GM18858 (cell line): Measurements from ENCODE around the gene P4HA1.
"Not testable (repeated sequence)": the region's sequence is repeated elsewhere in the genome, so short reads cannot be mapped to it uniquely, and the experiment has no call there.

Experiments used
- ATAC-seq: cut with Tn5 transposase; IDR thresholded peaks from one replicate; pipeline ENCODE4 v1.9.1; 2021; ENCODE audit not compliant: unreplicated experiment

P4HA1 gene

DNA sequence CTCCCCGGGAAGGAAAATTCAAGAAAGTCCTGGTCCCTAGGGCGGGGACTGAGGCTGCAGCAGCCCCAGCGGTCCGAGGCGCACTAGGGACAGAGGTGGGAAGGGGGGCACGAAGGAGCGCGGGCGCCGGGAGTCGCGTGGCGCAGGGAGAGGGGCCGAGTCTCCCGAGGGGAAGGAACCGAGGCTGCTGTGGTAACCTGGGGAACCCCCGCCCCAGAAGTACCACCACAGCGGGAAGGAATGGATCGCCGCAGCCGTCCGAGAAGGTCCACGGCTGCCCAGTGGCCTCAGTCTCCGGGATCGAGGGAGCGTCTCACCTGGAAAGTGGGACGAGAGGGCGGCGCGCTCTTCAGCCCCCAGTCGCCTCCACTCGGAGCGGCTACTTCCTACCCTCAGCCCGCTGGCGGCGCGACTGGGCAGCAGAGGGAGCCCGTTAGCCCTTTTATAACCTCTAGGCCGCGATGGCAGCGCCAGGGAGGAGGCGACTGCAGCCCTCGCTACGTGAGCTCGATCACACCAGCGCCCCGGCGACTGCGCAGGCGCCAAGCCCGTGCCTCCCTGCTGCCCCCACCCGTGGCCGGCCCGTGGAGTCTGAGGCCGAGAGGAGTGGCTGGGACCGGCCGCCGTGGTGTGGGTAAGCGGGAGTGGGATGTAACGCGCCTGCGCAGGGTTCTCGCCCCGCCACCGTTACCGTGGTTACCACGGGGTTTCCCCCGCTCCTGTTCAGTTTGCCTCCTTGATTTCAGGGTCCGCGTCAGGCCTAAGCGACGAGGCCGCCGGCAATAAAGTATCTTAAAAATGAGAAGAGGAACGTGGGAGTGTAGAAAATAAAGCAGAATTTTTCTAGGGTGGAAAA lies at the start of gene P4HA1:
Gene P4HA1, minus strand, starts transcription at position 418 of the 856 bp plus-strand sequence. CDS start 21,983 bp downstream, outside the sequence.
- ATAC-seq = peak; percentile 74

GRCh38 chr10:73141603-73142002 lies 44.9 kb upstream of the P4HA1 start:
- ATAC-seq = no peak

DNA sequence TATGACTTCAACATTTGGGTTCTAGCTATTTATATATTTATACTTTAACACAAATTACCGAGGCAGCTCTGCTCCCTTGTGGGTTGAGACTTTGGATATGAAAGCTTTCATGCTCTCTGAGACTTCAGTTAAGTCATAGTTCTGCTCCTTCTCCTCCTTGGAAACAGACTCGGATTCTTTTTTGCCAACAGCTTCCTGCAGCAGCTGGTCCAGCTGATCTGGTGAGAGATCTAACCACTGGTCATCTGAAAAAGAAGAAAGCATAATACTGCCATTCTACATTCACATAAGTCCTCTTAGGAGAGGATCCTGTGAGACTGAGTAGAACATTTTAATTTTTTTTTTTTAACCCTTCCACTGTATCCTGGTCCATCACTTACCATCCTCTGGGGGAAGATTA lies 42.6 kb upstream of the P4HA1 start:
- no peak for ATAC-seq

DNA sequence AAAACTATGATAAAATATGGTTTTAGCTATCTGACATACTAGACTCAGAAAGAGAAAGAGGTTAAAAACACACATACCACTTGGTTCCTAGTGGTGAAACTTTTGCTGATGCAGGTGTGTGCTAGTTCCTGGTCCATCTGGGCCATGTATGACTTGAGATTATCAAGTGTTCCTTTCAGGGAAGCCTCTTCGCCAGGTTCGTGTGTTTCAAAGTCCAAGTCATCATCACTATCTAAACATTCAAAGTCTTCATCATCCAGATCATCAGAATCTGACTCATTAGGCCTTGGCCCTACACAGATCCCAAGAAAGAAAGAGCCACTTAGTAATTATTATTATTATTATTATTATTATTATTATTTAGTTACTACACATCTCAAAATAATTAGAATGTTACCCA lies 40.0 kb upstream of the P4HA1 start:
- ATAC-seq = no peak

DNA sequence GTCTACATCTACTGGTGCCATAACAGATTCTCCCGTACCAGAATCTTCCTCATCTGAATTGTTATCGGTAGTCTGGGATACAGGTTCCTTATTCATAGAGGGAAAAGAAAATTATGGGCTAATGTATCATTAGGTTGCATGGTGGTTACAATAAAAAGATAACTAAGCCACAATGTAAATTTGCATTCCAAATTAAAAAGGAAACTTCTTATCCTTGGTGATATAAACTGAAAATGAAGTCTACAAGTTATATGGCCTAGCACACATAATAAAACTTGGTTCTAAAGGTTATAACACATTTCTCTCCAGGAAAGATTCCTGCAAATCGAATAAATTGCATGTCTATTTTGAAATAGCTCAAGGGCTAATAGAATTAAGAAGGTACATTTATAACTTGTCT lies 38.1 kb upstream of the P4HA1 start:
- ATAC-seq = no peak

DNA sequence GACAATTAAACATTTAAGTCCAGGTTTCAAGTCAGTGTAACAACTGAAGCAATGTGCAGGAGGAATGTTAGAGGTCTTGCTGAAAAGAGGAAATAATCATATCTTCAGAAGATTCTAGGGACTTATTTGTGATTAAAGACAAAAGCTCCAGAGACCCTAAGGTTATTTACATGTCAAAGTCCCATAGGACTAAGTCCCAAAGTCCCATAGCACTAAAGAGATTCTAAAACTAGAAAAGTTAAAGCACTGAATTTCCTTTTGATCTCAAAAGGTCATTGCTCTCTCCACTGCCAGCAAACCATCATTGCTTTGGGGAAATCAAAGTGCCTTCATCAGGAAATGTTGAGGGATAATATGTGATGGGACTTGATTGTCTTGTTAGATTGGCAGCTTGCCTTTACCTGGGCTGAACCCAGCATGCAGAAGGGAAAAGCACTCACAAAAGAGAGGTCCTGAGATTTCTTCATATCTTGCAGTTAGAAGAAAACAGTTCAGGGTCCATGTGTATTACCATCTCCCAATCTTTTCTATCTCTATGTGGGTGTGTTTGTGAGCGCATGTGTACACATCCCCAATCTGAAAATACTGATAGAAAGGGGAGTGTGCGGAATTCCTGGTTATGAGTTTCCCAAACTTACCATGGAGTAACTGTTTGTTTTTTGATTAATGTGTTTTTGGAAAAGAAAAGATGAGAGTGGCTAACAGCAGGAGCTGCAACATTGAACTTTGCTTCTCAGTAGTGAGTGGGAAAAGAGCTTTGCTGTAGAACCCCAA lies 35.4 kb upstream of the P4HA1 start:
- no peak for ATAC-seq

DNA sequence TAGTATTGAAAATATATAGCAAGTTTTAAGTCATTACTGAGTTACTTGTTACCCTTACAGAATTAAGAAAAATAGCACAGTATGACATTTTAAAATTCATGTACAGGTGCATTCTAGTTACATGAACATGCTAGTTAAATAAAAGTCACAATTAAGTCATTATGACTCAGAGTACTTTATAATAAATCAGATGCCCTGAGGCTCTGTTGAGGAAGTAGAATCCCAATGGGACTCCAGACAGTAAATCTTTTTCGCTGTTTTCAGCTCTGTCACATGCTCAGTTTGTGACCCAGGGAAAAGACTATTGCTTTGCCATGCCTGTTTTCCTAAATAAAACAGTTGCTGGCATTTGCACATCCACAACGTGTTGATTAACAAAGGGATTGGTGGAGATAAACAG lies 34.6 kb upstream of the P4HA1 start:
- ATAC-seq = no peak

DNA sequence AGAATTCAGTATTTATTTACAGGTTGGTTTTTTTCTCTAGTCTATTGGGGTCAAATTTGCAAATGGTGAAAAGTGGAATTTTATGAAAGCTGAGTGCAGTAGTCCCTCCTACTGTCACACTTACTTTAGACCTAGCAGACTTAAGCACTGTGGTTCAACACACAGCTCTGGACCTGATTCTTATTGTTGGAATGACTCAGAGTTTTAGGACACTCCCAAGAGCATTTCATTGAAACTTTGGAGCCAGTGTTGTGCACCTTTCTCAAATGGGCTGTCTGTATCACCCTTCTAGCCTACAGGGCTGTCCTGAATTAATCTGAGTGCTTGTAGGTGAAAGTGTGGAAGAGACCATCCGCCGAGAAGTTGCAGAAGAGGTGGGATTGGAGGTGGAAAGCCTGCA lies 29.7 kb upstream of the P4HA1 start:
- no peak for ATAC-seq

DNA sequence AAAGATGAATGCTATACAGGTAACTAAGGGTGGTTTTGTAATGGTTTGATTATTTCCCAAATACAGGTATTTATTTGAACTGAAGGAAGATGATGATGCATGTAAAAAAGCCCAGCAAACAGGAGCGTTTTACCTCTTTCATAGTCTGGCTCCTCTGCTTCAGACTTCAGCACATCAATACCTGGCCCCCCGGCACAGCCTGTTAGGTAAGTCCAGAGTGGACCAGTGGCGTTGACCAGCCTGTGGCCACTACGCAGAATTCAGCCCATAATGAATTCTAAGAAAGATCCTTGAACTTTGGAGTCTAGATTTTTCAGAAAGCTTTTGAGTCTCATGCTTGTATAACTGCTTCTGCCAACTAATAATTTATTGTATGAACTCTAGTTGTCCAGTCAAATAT lies 23.3 kb upstream of the P4HA1 start:
- ATAC-seq = no peak

- ATAC-seq = no peak
Measured at GRCh38 chr10:73119457-73119856, 22.8 kb upstream of the P4HA1 start.

DNA sequence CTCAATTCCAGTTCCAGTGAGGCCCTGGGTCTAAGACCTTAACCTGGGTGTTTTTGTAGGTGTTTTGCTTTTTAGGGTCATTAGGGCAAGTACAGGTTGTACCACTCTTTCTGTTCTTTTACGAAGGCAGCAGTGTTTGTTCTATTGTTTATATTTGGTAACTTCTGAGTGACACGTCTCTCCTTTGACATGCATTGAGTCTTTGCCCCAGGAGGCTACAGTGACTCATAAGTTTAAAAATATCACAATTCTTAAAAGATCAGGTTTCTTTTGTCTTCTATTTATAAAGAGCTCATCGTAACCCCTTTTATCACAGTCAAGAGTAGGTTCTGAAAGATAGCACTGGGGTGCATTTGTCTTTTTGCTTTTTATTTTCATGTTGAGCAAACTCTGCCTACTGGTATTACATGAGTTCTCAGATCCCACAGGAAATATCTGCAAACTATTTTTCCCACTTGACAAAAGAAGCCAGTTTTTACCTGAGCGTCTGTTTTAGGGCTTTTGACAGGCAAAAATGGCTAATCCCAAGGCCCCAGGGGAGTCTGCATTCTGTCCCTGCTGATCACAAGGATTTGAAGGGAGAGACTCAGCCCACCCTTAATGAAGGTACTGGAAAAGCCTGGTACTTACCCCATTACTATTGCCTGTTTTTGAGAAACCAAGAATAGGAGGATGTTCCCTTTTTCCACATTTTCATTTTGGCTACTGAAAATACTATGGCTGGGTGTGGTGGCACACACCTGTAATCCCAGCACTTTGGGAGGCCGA lies 21.5 kb upstream of the P4HA1 start:
- peak; percentile 86 for ATAC-seq

DNA sequence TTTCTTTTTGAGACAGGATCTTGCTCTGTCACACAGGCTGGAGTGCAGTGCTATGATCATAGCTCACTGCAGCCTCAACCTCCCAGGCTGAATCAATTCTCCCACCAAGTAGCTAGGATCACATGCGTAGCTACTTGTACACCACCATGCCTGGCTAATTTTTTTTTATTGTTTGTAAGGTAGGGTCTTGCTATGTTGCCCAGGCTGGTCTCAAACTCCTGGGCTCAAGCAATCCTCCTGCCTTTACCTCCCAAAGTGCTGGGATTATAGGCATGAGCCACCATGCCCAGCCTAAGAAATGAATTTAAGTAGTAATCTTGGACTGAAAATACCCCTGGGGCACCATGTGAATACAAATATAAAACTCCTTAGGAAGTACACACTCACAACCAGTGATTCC lies 19.4 kb upstream of the P4HA1 start:
- ATAC-seq = no peak

GRCh38 chr10:73113551-73113950 lies 16.9 kb upstream of the P4HA1 start:
- ATAC-seq = no peak

GRCh38 chr10:73112032-73112431 lies 15.4 kb upstream of the P4HA1 start:
- ATAC-seq = not testable (repeated sequence)

GRCh38 chr10:73110345-73110849 lies 13.7 kb upstream of the P4HA1 start, which contains the start of gene NUDT13:
NUDT13 (plus strand) TSS chr10:73110455; CDS start chr10:73114366, 3,911 bp downstream.
- ATAC-seq = peak; percentile 61

GRCh38 chr10:73109248-73109652 lies 12.6 kb upstream of the P4HA1 start:
- ATAC-seq = not testable (repeated sequence)

DNA sequence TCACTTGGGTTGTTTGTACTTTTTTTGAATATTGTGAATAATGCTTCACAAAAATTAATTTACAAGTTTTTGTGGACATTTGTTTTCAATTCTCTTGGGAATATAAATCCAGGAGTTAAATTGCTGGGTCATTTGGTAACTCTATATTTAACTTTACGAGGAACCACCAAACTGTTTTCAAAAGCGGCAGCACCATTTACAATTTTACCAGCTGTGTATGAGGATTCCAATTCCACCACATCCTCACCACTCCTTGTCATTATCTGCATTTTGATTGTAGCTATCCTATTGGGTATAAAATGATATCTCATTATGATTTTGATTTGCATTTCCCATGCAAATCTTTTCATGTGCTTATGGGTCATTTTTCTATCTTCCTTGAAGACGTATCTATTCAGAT lies 9.6 kb upstream of the P4HA1 start:
- ATAC-seq = no peak

DNA sequence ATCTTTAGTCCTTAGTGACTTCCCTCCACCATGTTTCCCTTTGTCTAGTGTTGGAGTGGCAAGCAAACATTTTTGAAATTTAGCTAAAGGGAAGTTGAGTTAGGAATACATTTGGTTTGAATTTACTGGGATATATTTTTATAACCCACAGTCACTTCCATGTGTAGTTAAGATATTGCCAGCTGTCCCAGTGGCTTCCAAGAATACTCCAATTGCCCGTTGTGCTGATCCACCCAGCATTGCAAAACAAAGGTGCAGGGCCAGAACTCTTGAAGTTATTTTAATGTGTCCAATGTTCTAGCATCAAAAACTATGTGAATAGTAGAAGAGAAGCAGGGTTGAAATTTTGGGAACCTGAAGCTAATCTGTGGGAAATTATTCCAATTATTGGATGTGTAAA lies 2.5 kb upstream of the P4HA1 start:
- ATAC-seq = no peak

- peak; percentile 3 for ATAC-seq
Measured at GRCh38 chr10:73097305-73097670, 622 bp upstream of the P4HA1 start.

- no peak for ATAC-seq
Measured at GRCh38 chr10:73096041-73096448, 621 bp downstream of the P4HA1 start.

- ATAC-seq = no peak
Measured at GRCh38 chr10:73095481-73096021, 1.1 kb downstream of the P4HA1 start.
